HG03575 (cell line): ENCODE measurements around the gene ARID3C.
A peak's percentile ranks its signal among the peaks of the same experiment; 100 is the strongest.

Experiments used
- ATAC-seq: cut with Tn5 transposase; IDR thresholded peaks from one replicate; pipeline ENCODE4 v1.9.1; 2021; ENCODE audit not compliant: unreplicated experiment, insufficient number of reproducible peaks, low FRiP score; ENCODE audit errors: extremely low read depth

Gene ARID3C

DNA sequence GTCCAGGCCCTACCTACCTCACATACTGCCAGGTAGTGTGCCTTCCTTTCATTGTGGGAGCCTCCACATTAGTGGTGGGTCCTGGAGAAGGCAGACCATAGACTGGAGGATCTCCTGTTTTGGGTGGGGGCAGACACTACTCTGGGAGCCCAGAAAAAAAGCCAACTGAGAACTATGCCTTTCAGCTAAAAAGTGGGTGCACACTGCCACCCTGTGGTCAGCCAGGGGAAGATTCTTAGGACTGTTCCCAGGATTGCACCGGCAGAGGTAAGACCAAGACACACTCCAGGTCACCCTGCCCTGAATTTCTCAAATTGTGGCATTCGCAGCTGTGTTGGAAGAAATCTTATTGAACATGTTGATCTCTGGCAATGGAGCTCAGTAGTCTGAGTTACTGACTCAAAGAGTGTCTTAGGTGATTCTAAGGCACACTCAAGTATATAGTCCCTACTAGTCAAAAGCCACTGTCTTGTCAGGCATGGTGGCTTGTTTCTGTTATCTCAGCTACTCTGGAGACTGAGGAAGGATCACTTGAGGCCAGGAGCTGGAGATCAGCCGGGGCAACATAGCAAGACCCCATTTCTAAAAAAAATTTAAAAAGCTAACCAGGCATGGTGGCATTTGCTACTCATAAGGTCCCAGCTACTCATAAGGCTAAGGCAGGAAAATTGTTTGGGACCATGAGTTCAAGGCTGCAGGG, 5.1 kb upstream of the ARID3C start:
- no peak for ATAC-seq

DNA sequence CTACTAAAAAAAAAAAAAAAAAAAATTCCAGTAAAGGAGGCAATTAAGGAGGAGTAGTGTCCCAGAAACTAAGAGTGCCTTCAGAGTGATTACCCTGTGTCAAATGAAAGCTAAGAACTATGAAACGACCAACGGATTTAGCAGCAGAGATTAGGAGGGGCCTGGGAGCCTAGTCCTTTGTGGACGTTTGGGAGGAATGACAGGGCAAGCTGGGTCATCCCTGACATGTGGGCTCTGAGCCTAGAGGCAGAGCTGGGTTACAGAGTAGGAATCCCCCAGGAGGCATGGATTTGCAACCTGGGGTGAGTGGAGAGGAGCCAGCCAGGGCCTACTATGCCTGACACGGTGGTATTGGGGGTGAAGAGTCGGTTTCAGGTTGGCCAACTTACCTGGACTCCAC, 4.3 kb upstream of the ARID3C start:
- no peak for ATAC-seq

DNA sequence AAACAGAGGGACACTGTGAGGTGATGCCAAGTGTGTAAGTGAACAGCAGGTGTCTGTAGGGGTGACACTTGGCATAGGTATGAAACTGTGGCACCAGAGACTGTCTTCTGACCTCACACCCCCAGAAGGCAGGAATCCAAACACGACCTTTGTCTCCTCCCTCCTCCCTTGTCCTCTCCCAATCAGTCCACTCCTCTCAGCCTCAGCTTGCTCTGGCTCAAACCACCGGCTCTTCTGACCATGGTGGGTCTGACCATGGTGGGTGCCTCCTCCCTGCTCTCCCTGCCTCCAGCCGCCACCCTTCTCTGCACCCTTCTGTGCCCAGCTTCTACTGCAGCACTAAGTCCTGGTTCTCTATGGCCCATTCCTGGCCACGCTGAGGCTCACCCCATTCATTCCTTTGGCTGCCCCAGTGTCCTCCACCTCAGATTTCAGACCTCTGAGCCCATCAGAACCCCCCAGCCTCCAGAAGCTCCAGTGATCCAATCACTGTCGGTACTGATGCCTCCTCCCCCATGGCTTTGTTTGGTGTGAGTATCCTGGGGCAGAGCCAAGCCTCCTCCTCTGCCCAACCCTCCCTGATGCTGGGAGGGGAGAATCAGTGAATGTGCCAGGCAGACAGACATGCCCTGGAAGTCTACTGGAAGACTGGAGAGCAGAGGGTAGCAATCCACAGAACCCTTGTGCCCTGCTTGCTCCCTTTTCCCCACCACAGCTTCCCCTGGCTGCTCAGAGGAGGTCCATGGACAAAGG, 1.7 kb upstream of the ARID3C start:
- no peak for ATAC-seq

DNA sequence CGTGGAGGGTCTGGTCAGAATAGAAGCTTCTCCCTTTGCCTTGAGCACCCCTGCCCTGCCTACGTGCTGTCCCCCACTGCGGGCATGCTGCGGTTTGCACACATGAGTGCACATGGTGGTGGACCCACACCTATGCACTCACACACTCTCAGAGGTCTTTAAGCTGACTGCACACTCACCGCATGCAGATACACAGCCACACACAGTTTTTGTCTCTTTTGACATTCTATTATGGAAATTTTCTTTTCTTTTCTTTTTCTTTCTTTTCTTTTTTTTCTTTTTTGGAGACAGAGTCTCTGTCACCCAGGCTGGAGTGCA, 584 bp upstream of the ARID3C start:
- no peak for ATAC-seq

- ATAC-seq: no peak
These were observed 880 bp downstream of the ARID3C start for GRCh38 chr9:34627716-34628655.

DNA sequence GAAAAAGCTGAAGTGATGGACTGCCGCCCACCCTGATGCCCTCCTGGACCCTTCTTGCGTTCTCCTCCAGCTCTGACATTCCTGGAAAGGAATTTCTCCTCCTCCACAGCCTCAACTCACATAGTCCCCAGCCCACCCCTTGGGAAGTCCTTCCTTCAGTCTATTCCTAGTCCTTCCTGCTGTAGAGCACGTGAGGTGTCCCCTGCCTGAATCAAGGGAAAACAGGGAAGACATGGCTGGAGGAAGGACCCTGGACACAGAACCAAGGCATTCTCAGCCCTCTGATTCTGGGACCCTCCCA, 3.7 kb downstream of the ARID3C start:
- no peak for ATAC-seq

- ATAC-seq: no peak
These were observed 4.2 kb downstream of the ARID3C start for GRCh38 chr9:34624475-34625185.

DNA sequence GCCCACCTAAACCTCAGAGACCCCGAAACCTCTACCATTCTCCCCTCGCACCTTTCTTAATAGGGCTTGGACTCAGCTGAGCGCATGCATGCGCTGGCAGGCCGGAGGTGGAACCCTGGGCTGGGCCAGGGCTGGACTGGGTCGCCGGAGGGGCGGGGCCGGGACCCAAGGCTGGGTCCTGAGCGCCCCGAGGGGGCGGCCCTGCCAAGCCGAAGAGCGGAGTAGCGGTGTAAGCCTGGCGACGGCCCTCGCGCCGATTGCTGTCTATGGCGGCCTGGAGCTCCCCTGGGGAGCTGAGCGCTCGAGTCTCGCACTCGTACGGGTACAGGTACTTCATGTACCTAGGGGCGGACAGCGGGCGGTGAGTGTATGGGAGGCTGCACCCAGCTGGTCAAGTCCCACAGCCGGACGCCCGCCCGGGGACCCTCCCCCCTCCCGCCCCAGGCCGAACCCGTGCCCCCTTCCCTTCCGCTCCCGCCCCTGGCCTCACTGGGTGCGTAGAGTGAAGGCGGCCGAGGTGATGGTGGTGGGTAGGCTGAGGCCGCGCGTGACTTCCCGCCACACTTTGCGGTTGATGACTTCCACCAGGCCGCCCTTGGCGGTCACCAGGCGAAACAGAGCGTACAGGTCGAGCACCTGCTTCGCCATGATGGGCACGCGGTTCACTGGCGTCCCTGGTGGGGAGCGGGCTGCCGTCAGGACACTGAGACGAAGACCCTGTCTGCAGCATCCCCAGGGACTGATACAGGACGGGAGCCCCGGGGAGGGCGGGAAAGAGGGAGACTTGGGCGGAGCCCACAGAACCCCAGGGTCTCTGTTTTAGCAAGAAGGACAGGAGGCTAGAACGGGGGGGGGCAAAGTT, 5.3 kb downstream of the ARID3C start:
- no peak for ATAC-seq

GRCh38 chr9:34620061-34620994, 8.5 kb downstream of the ARID3C start, which contains the start of gene DCTN3:
DCTN3 (minus strand) TSS chr9:34620495; CDS start chr9:34620464, 31 bp downstream.
- peak; percentile 79 for ATAC-seq

- ATAC-seq: no peak
These were observed 13.7 kb downstream of the ARID3C start for GRCh38 chr9:34615132-34615531.

DNA sequence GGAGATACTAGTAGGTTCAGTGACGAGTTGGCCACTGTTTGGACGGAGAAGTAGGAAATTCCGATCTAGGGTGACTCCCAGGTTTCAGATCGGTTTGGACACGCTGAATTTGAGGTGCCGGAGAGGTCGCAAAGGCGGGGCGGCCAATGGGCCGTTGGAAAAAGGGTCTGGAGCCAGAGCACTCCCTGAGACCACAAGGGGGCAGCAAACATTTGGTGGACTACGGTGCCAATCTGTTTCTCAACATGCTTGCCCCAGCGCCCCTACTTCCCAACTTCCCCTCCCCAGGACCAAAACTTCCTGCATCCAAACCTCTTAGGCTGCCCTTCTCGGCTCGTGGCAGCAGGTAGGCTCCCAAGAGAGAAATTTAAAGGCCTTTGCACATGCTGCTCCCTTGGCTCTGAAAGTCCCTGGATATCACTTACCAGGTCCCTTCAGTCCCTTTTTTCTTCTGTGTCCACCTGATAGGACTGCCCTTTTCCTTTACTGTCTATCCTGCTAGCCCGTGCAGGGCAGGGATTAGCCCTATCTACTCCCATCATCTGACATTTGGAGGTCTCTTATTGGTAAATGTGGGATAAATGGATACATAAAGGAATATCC, 16.0 kb downstream of the ARID3C start:
- ATAC-seq: no peak

DNA sequence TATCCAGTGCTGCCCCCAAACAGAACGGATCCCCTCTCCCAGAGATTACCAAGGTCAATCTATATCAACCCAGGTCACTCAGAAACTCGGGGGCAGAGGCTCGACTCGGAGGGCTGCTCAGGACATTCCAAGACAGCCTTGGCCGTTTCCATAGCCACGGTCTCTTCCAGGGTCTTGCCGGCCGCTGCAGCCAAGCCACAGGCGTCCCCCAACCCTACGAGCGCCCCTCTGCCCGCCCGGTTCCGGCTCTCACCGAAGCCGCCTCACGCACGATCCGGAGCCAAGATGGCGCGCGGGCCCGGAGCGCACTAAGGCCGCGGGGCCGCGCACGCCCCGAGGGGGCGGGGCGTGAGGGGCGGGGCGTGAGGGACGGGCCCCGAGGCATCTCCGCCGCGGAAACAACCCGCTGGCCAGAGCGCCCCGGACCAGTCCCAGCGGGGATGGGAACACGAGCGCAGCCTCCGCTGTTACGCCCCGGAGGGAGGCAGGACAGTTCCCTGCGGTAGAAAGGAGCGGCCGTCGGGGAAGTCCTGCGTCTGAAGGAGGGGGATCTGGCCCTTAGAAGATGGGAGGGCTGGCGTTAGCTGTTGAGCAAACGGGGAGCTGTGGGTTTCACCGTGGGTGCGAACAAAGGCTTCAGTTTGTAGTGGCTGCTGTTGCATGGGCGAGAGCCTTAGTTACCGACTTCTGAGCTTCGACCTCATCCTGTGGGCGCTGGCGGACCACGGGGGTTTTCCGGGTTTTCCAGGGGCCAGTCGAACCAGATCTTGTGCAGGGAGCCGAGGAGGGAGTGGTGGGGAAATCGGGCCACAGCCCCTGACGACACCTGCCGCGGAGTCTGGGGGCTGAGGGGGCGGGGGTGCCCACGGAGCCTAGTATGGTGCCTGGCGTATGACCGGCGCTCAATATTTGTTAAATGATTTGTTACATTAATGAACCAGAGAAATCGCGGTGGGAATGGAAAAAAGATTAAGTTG, 16.8 kb downstream of the ARID3C start, which contains the start of gene RPP25L:
Gene RPP25L (minus strand): TSS at position 287 of the 977 bp plus-strand sequence. CDS start 801 bp downstream, outside the sequence.
- no peak for ATAC-seq

- no peak for ATAC-seq
These were observed 17.5 kb downstream of the ARID3C start for GRCh38 chr9:34611251-34611810.

- ATAC-seq: no peak
These were observed 18.2 kb downstream of the ARID3C start for GRCh38 chr9:34610434-34611206.

GRCh38 chr9:34607331-34607730, 21.5 kb downstream of the ARID3C start:
- no peak for ATAC-seq
